PC-3 (cell line): Measurements from ENCODE around the gene ADAMTS9.

Experiments
- EZH2 ChIP-seq: fragments of 300-600 bp; sonication (generic); IDR thresholded peaks from one replicate; pipeline ENCODE4 v1.6.1; 2017; ENCODE audit warnings: antibody characterized with exemption, mild to moderate bottlenecking, low read length; ENCODE audit not compliant: unreplicated experiment
- TF ChIP-seq, protein P1 (sequence below): fragments of 300-600 bp; sonication (generic); conservative IDR thresholded peaks from 2 replicates; pipeline ENCODE4 v1.5.1; 2017; ENCODE audit warnings: antibody characterized with exemption, low read depth, mild to moderate bottlenecking, low read length

DNA sequence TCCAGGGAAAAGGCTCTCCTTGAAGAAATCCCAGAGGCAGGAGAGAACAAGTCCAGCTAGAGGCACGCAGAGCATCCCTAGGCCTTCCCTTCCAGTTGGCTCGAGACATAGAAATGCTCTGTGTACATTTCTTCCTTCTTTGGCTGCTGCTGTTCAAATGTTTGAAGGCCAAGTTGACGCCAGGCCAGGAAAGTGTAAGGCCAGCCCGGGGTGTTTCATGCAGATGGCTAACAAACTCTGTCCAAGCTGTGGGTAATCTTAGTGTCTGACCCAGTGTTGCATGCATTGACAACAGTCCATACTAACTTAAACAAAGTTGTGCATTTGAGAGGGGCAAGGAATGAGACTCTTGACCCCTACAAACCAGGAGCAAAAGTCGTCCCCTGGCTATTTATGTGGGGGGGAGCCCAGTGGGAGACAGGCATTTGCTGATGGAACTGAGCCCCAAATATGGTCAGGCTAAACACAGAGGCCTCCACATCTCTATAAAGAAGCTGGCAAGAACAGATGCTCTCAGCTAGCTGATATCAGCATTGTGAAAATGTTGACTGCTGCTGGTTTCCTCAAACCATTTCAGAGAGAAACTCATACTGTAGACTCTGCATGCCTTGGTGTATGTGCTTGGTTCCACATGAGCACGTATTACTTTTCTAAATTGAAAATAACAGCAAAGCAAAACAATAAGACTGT is 139.5 kb downstream of the ADAMTS9 start:
- TF ChIP-seq, protein P1, sequence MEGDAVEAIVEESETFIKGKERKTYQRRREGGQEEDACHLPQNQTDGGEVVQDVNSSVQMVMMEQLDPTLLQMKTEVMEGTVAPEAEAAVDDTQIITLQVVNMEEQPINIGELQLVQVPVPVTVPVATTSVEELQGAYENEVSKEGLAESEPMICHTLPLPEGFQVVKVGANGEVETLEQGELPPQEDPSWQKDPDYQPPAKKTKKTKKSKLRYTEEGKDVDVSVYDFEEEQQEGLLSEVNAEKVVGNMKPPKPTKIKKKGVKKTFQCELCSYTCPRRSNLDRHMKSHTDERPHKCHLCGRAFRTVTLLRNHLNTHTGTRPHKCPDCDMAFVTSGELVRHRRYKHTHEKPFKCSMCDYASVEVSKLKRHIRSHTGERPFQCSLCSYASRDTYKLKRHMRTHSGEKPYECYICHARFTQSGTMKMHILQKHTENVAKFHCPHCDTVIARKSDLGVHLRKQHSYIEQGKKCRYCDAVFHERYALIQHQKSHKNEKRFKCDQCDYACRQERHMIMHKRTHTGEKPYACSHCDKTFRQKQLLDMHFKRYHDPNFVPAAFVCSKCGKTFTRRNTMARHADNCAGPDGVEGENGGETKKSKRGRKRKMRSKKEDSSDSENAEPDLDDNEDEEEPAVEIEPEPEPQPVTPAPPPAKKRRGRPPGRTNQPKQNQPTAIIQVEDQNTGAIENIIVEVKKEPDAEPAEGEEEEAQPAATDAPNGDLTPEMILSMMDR: no peak
- TF ChIP-seq EZH2: no peak
